ENCODE data around the gene TSPAN18. TPM values are rescaled to one million over a fixed set of nuclear protein-coding genes. Genes with fewer than 3 reads are reported as not detected.

TSPAN18 gene
- polyA plus RNA-seq, 1 of the 3 experiments (the other 2 are of a cell fraction), result 0.72 TPM

DNA sequence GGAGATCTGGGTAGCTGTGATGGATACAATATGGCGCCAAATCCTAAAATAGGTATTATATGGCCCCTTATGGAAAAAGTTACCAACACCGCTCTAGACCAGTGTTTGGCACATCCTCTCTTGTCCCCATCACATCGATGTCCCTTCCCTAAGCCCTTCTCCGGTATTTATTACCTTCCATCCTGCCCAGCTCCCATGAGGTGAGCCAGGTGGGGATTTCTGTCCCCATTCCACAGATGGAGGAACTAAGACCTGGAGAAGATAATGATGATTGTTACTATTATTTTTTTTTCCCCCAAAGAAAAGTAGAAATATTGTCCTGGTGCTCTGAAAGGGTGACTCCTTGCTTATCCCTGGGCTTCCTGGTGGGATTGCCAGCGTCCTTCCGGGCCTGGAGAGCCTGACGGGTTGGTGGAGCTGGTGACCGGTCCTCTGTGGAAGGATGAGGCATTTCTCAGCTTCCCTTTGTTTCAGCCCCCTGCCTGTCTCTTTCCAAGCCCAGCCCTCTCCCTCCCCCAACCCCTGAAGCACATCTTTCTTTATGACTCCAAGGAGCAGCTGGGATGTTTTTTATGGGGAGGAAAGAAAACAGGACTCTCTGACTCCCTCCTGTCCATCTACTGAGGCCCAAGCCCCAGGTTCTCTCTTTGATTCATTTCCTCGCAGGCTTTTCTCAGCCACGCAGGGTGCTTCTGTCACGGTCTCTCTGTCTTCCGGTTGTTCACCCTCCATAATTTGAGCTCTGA lies 158.5 kb downstream of the TSPAN18 start:
- WGBS (ENCODE audit: low lambda C conversion rate), result 91% methylated on average over 12 of the region's 12 CpGs
- no peak overlapping the region for H3K27ac ChIP-seq (ENCODE audit: low read depth in 2 of 2, low read length in 1 of 2)
- CTCF ChIA-PET, result interaction anchor here (0.9 to 2.0 kb wide), 5 partner anchors 8 to 328 kb away, joined by 3 to 8 read pairs (median 5); no protein-coding TSS in a partner anchor
- POLR2A ChIA-PET, result no interaction called here
- peaks cover 2% of the 10 kb centered on the region for H3F3A ChIP-seq (replicated peaks; ENCODE audit: insufficient read depth)
- no peak for DNase-seq
- H3K9ac ChIP-seq, result no peak overlapping the region
- H2AFZ ChIP-seq (ENCODE audit: low read depth), result no peak overlapping the region
- H3K4me2 ChIP-seq, result no peak overlapping the region
- no peaks in the 10 kb centered on the region for H3K79me2 ChIP-seq (ENCODE audit: insufficient read depth)
- no peaks in the 10 kb centered on the region for H3K9me3 ChIP-seq
- H4K20me1 ChIP-seq (ENCODE audit: insufficient read depth), result no peaks in the 10 kb centered on the region
- TF ChIP-seq RAD21 (IDR thresholded peaks at IDR 0.05; ENCODE audit: low read length), result no peak
- TF ChIP-seq EP300 (IDR thresholded peaks at IDR 0.05; ENCODE audit: borderline replicate concordance in 1 of 2, low read depth in 1 of 2, low read length in 1 of 2), result no peak
- TF ChIP-seq, protein P1, sequence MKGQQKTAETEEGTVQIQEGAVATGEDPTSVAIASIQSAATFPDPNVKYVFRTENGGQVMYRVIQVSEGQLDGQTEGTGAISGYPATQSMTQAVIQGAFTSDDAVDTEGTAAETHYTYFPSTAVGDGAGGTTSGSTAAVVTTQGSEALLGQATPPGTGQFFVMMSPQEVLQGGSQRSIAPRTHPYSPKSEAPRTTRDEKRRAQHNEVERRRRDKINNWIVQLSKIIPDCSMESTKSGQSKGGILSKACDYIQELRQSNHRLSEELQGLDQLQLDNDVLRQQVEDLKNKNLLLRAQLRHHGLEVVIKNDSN (IDR thresholded peaks at IDR 0.05; ENCODE audit: borderline replicate concordance, low read depth), result no peak
- TF ChIP-seq TAF1 (IDR thresholded peaks at IDR 0.05; ENCODE audit: borderline replicate concordance, low read depth, low read length), result no peak
- TF ChIP-seq, protein P2, sequence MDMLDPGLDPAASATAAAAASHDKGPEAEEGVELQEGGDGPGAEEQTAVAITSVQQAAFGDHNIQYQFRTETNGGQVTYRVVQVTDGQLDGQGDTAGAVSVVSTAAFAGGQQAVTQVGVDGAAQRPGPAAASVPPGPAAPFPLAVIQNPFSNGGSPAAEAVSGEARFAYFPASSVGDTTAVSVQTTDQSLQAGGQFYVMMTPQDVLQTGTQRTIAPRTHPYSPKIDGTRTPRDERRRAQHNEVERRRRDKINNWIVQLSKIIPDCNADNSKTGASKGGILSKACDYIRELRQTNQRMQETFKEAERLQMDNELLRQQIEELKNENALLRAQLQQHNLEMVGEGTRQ (IDR thresholded peaks at IDR 0.05; ENCODE audit: borderline replicate concordance, low read depth, low read length), result no peak
- TF ChIP-seq GABPA (IDR thresholded peaks at IDR 0.05; ENCODE audit: low read depth), result no peak
- TF ChIP-seq, protein P3, sequence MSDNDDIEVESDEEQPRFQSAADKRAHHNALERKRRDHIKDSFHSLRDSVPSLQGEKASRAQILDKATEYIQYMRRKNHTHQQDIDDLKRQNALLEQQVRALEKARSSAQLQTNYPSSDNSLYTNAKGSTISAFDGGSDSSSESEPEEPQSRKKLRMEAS (IDR thresholded peaks at IDR 0.05; ENCODE audit: low read depth), result no peak
- no peak for TF ChIP-seq TCF12 (IDR thresholded peaks at IDR 0.05)
- no peak for TF ChIP-seq JUND (IDR thresholded peaks at IDR 0.05)
- TF ChIP-seq, protein P4, sequence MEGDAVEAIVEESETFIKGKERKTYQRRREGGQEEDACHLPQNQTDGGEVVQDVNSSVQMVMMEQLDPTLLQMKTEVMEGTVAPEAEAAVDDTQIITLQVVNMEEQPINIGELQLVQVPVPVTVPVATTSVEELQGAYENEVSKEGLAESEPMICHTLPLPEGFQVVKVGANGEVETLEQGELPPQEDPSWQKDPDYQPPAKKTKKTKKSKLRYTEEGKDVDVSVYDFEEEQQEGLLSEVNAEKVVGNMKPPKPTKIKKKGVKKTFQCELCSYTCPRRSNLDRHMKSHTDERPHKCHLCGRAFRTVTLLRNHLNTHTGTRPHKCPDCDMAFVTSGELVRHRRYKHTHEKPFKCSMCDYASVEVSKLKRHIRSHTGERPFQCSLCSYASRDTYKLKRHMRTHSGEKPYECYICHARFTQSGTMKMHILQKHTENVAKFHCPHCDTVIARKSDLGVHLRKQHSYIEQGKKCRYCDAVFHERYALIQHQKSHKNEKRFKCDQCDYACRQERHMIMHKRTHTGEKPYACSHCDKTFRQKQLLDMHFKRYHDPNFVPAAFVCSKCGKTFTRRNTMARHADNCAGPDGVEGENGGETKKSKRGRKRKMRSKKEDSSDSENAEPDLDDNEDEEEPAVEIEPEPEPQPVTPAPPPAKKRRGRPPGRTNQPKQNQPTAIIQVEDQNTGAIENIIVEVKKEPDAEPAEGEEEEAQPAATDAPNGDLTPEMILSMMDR (IDR thresholded peaks at IDR 0.05), result no peak
- no peak overlapping the region for H3K4me3 ChIP-seq (ENCODE audit: low read depth in 2 of 2, low read length in 1 of 2)
- peaks cover 5 to 12% of the 10 kb centered on the region in 2 experiments; a peak in 1 of 4 replicates for H3K4me1 ChIP-seq (ENCODE audit: control insufficient read depth in 1 of 2, insufficient read depth in 2 of 2, low read depth in 1 of 2, low read length in 1 of 2)
- H3K27me3 ChIP-seq (ENCODE audit: insufficient read depth), result no peaks in the 10 kb centered on the region
- H3K9me2 ChIP-seq, result no peaks in the 10 kb centered on the region
- no peaks in the 10 kb centered on the region for H3K36me3 ChIP-seq (replicated peaks in 1 of 2; ENCODE audit: control insufficient read depth in 1 of 2, insufficient read depth in 2 of 2, low read length in 1 of 2)
